WTC11 (cell line): ENCODE data around the gene ATN1. TPM values are rescaled to one million over a fixed set of nuclear protein-coding genes. Genes with fewer than 3 reads are reported as not detected.
"Not testable (repeated sequence)": the region's sequence is repeated elsewhere in the genome, so short reads cannot be mapped to it uniquely, and the experiment has no call there.

ENCODE experiments used
- ATAC-seq: fragments of 200-7000 bp; cut with Tn5 transposase; 2 replicates; pipeline ENCODE4 v1.10.0; 2021; ENCODE audit warnings: mild to moderate bottlenecking, moderate library complexity
- CTCF ChIA-PET: fragments of 300-600 bp; sonication (Branson Sonifier 250); formaldehyde crosslinking; loops from one replicate; lab custom pipeline; 2021; ENCODE audit warnings: antibody characterized with exemption; lab: Charles Lee
- POLR2A ChIA-PET: fragments of 350-600 bp; sonication (Branson Sonifier 250); formaldehyde crosslinking; loops from one replicate; lab custom pipeline; 2021; ENCODE audit warnings: antibody characterized with exemption; lab: Charles Lee
- DNase-seq: peaks from one replicate; pipeline ENCODE4 v3.0.0; 2021; ENCODE audit warnings: low spot score
- H3K27ac Mint-ChIP-seq: 2 replicates; pipeline ENCODE4 v1.8.0; 2021; ENCODE audit warnings: mixed read lengths
- H3K27me3 Mint-ChIP-seq: 2 replicates; pipeline ENCODE4 v1.8.0; 2021; ENCODE audit warnings: low read depth, mild to moderate bottlenecking, moderate library complexity, mixed read lengths
- H3K36me3 Mint-ChIP-seq: 2 replicates; pipeline ENCODE4 v1.8.0; 2021; ENCODE audit warnings: mixed read lengths
- H3K4me1 Mint-ChIP-seq: 2 replicates; pipeline ENCODE4 v1.8.0; 2022; ENCODE audit warnings: mixed read lengths
- H3K4me3 Mint-ChIP-seq: 2 replicates; pipeline ENCODE4 v1.8.0; 2021; ENCODE audit warnings: mild to moderate bottlenecking, moderate library complexity, mixed read lengths
- H3K9me3 Mint-ChIP-seq: 2 replicates; pipeline ENCODE4 v1.8.0; 2021; ENCODE audit warnings: mixed read lengths
- IRF2 ChIP-seq: sonication (generic); formaldehyde crosslinking; IDR thresholded peaks from 2 replicates; pipeline ENCODE4 v1.8.0; 2022; ENCODE audit warnings: low read depth, missing genetic modification reagents, borderline replicate concordance
- PRDM15 ChIP-seq: sonication (generic); formaldehyde crosslinking; IDR thresholded peaks from 2 replicates; pipeline ENCODE4 v1.8.0; 2022; ENCODE audit warnings: missing genetic modification reagents
- ZNF121 ChIP-seq: sonication (generic); formaldehyde crosslinking; IDR thresholded peaks from 2 replicates; pipeline ENCODE4 v1.8.0; 2023; ENCODE audit warnings: missing genetic modification reagents
- total RNA-seq: library from RNA; stranded (reverse); gene quantifications from 3 replicates; pipeline ENCODE4 v1.2.3, GENCODE V29; 2021
- TF ChIP-seq, protein P1 (sequence below): sonication (generic); formaldehyde crosslinking; IDR thresholded peaks from 2 replicates; pipeline ENCODE4 v1.8.0; 2022; ENCODE audit warnings: mild to moderate bottlenecking, missing genetic modification reagents
- TF ChIP-seq, protein P2 (sequence below): sonication (generic); formaldehyde crosslinking; IDR thresholded peaks from 2 replicates; pipeline ENCODE4 v1.8.0; 2022; ENCODE audit warnings: mild to moderate bottlenecking, missing genetic modification reagents
- TF ChIP-seq, protein P3 (sequence below): fragments of 250-450 bp; sonication (Bioruptor Pico); IDR thresholded peaks from 2 replicates; pipeline ENCODE4 v1.9.0; 2021; ENCODE audit warnings: mild to moderate bottlenecking

Gene ATN1
- total RNA-seq, 1 experiment from 2014 or later = 87.1 TPM

GRCh38 chr12:6888360-6888759, 39.4 kb upstream of the ATN1 start (continued):
- TF ChIP-seq PRDM15 (CRISPR knock-in tag) = no peak
- TF ChIP-seq, protein P1, sequence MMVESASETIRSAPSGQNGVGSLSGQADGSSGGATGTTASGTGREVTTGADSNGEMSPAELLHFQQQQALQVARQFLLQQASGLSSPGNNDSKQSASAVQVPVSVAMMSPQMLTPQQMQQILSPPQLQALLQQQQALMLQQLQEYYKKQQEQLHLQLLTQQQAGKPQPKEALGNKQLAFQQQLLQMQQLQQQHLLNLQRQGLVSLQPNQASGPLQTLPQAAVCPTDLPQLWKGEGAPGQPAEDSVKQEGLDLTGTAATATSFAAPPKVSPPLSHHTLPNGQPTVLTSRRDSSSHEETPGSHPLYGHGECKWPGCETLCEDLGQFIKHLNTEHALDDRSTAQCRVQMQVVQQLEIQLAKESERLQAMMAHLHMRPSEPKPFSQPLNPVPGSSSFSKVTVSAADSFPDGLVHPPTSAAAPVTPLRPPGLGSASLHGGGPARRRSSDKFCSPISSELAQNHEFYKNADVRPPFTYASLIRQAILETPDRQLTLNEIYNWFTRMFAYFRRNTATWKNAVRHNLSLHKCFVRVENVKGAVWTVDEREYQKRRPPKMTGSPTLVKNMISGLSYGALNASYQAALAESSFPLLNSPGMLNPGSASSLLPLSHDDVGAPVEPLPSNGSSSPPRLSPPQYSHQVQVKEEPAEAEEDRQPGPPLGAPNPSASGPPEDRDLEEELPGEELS (CRISPR knock-in tag) = no peak
- TF ChIP-seq, protein P2, sequence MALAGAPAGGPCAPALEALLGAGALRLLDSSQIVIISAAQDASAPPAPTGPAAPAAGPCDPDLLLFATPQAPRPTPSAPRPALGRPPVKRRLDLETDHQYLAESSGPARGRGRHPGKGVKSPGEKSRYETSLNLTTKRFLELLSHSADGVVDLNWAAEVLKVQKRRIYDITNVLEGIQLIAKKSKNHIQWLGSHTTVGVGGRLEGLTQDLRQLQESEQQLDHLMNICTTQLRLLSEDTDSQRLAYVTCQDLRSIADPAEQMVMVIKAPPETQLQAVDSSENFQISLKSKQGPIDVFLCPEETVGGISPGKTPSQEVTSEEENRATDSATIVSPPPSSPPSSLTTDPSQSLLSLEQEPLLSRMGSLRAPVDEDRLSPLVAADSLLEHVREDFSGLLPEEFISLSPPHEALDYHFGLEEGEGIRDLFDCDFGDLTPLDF (CRISPR knock-in tag) = no peak
- no peak for TF ChIP-seq IRF2
- TF ChIP-seq, protein P3, sequence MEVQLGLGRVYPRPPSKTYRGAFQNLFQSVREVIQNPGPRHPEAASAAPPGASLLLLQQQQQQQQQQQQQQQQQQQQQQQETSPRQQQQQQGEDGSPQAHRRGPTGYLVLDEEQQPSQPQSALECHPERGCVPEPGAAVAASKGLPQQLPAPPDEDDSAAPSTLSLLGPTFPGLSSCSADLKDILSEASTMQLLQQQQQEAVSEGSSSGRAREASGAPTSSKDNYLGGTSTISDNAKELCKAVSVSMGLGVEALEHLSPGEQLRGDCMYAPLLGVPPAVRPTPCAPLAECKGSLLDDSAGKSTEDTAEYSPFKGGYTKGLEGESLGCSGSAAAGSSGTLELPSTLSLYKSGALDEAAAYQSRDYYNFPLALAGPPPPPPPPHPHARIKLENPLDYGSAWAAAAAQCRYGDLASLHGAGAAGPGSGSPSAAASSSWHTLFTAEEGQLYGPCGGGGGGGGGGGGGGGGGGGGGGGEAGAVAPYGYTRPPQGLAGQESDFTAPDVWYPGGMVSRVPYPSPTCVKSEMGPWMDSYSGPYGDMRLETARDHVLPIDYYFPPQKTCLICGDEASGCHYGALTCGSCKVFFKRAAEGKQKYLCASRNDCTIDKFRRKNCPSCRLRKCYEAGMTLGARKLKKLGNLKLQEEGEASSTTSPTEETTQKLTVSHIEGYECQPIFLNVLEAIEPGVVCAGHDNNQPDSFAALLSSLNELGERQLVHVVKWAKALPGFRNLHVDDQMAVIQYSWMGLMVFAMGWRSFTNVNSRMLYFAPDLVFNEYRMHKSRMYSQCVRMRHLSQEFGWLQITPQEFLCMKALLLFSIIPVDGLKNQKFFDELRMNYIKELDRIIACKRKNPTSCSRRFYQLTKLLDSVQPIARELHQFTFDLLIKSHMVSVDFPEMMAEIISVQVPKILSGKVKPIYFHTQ (CRISPR knock-in tag) = no peak

DNA sequence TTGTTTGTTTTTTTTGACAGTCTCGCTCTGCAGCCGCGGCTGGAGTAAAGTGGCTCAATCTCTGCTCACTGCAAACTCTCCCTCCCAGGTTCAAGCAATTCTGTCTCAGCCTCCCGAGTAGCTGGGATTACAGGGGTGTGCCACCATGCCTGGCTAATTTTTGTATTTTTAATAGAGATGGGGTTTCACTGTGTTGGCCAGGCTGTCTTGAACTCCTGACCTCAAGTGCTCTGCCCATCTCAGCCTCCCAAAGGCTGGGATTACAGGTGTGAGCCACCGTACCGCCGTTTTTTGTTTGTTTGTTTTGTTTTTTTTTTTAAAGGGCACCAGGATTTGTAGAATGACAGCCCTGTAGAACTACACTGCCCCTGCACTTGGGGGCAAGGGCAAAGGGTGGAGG, 39.0 kb upstream of the ATN1 start:
- CTCF ChIA-PET, H3K9me3 Mint-ChIP-seq, POLR2A ChIA-PET, H3K27me3 Mint-ChIP-seq, ATAC-seq, H3K4me3 Mint-ChIP-seq, H3K36me3 Mint-ChIP-seq, DNase-seq: not testable (repeated sequence)
- Mint-ChIP-seq H3K27ac (peak overlapping the region; percentile 61; the same call in 1 of the 2 replicates), H3K4me1 (peaks cover 48% of the 10 kb centered on the region)

DNA sequence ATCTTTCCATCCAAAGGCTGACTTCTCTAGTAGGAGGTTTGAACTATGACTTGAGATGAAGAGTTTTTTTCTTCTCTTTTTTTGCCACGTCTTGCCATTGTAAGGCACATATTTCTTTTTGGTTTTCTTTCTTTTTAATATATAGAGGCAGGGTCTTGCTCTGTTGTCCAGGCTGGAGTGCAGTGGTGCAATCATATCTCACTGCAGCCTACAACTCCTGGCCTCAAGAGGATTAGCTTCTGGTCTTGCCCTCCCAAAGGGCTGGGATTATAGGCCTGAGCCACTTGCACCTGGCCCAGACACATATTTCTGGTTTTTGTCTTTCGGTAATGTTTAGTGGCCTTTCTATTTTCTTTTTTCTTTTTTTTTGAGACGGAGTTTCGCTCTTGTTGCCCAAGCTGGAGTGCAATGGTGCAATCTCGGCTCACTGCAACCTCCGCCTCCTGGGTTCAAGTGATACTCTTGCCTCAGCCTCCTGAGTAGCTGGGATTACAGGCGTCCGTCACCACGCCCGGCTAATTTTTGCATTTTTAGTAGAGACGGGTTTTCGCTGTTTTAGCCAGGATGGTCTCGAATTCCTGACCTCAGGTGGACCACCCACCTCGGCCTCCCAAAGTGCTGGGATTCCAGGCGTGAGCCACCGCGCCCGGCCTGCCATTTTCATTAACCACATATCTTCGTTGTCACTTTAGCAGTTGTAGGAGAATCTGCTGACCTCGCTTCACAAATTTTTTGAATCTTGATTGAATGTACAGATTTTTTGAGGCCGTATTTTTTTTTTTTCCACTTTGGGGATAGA, 37.8 kb upstream of the ATN1 start:
- peaks cover 42% of the 10 kb centered on the region for H3K4me1 Mint-ChIP-seq
- H3K27me3 Mint-ChIP-seq, H3K9me3 Mint-ChIP-seq, H3K36me3 Mint-ChIP-seq, ATAC-seq, DNase-seq: not testable (repeated sequence)
- ChIA-PET CTCF (interaction anchor here (1.0 to 3.6 kb wide), 2 partner anchors 18 to 21 kb away, joined by 3 to 83 read pairs; partner anchors contain the start of gene SPSB2), POLR2A (interaction anchor here (0.9 to 2.1 kb wide), 2 partner anchors 17 to 54 kb away, joined by 3 to 32 read pairs; partner anchors contain the start of genes C12orf57 and SPSB2)
- peak overlapping the region; percentile 99 for H3K27ac Mint-ChIP-seq
- H3K4me3 Mint-ChIP-seq = peak overlapping the region; percentile 71
- TF ChIP-seq ZNF121 (CRISPR knock-in tag) = peak; percentile 62; the same call in 1 of the 2 replicates
